Germinal center (tissue), 1 donor: ENCODE measurements around the gene SHC1.
A peak's percentile ranks its signal among the peaks of the same experiment; 100 is the strongest.
"Not testable (repeated sequence)": the region's sequence is repeated elsewhere in the genome, so short reads cannot be mapped to it uniquely, and the experiment has no call there.

Experiments used
- DNase-seq: peaks from one replicate; pipeline ENCODE4 v3.0.0; 2012; ENCODE audit warnings: mixed read lengths, low spot score

Gene SHC1

DNA sequence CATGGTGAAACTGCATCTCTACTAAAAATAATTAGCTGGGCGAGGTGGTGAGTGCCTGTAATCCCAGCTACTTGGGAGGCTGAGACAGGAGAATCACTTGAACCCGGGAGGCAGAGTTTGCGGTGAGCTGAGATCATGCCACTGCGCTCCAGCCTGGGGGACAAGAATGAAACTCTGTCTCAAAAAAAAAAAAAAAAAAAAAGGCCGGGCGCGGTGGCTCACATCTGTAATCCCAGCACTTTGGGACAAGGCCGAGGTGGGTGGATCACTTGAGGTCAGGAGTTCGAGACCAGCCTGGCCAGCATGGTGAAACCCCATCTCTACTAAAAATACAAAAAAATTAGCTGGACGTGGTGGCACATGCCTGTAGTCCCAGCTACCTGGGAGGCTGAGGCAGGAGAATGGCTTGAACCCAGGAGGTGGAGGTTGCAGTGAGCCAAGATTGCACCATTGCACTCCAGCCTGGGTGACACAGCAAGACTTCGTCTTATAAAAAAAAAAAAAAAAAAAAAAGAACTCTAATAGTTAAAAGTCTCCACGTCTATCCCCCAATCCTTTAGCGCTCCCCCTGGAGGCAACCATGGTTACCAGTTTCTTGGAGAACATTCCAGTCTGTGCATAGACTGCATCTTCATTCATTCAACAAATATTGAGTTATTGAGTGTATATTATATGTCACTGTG lies 24.9 kb upstream of the SHC1 start:
- not testable (repeated sequence) for DNase-seq

DNA sequence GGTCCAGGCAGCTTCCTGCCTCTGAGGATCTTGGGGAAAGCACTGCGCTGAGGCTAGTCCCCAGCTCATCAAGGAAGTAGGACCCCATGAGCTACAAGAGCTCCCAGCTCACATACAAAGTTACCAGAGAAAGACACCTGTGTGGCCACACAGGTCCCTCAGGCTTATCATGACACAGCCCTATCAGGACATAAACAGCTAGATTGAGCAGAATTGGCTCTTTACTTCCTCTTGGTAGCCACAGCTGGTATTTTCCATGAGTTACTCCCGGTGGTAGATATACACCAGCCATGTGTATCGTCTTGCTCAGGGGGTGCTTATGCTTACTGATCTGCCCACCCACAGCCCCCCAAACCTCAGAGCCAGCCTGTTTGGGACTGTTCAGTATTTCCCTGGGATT lies 24.0 kb upstream of the SHC1 start:
- DNase-seq: no peak

DNA sequence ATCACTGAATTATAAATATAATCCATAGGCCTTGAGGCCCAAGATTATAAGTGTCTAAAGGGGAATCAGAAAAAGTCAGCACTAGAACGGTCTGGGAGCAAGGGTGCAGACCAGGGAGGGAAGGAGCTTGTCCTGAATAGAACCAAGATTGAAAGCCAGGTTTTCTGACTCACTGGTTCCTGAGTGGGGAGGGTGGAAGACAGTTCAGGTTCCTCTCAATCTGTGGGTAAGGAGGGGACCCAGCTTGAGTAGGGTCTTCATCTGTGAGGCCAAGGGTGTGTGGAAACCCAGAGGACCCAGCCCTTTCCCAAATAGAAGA lies 23.7 kb upstream of the SHC1 start:
- DNase-seq: no peak

DNA sequence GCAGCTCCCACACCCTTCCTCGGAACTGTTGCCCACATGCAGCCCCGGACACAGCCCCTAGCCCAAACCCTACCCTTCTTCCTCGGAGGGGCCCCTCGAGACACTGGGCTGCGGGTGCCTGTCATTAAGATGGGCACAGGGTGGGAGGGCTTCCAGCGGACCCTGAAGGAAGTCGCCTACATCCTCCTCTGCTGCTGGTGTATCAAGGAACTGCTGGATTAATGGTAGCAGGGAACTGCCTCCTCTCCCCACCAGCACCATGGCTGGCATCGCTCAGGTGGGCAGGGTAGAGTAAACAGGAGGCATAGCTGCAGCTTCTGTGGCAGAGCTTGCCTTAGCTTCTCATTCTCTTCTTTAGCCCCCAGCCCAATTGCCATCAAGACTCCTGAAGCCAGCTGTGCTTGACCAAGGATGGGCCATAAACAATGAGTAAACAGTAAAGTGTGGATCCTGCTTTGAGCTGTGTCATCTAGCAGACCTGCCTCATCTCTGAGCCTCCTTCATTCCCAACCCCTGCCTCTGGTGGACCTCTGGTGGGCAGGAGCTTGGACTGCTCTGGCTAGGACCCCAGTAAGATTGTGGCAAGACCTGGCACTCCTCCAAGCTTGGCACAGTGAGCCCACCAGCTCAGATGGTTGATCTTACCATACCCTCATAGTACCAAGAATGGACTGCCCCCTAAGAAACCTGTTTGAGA lies 23.2 kb upstream of the SHC1 start, which contains the start of gene LENEP:
Gene LENEP, plus strand, starts transcription at position 15 of the 697 bp plus-strand sequence. Its CDS starts 22 bp downstream, at position 37.
- DNase-seq: no peak

DNA sequence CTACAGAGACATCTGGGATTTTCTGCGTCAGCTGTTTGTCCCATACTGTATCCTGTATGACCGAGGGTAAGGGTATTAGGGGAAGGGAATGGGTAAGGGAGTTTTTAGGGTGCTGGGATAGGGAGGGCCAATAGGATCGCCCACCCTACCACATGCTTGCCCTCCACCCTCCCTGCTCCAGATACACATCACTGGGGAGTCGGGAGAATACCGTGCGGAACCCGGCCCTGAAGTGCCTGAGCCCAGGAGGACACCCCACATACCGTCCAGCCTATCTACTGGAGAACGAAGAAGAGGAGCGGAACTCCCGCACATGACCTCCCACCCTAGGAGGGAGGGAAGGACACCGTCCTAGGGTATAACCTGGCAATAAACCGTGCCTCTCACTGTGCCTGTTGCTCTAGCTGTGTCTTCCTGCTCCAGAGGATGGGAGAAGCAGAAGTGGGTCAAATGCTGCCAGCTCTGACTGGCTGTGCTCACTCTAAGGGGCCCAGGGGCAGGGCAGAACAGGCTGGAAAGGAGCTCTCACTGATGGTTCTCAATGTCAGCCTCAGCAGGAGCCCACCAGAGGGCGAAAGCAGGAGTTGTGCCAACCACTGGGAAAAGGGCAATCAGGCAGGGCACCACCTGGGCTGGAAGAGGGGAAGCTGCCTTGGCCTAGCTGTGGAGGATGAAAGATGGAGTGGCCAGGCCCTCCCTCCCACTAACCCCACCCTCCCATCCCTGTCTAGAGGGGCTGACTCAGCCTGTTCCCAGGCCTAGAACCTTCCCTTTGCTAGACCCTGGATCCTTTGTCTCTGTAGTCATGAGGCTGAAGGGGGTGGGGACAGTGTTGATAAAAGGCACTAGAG lies 22.4 kb upstream of the SHC1 start:
- DNase-seq: no peak

DNA sequence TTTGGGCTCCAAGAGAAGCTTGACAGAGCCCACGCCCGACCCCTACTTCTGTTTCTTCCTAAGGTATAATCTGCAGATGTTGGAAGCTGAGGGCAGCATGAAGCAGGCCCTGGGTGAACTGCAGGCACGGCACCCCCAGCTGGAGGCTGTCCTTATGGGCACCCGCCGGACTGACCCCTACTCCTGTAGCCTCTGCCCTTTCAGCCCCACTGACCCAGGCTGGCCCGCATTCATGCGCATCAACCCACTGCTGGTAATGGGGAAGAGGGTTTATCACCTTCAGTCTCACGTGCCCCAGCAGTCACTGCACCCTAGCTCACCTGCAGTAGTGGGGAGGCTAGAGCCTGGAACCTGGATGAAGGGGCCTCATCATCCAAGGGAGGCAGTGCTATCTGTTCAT lies 19.7 kb upstream of the SHC1 start:
- DNase-seq: no peak

DNA sequence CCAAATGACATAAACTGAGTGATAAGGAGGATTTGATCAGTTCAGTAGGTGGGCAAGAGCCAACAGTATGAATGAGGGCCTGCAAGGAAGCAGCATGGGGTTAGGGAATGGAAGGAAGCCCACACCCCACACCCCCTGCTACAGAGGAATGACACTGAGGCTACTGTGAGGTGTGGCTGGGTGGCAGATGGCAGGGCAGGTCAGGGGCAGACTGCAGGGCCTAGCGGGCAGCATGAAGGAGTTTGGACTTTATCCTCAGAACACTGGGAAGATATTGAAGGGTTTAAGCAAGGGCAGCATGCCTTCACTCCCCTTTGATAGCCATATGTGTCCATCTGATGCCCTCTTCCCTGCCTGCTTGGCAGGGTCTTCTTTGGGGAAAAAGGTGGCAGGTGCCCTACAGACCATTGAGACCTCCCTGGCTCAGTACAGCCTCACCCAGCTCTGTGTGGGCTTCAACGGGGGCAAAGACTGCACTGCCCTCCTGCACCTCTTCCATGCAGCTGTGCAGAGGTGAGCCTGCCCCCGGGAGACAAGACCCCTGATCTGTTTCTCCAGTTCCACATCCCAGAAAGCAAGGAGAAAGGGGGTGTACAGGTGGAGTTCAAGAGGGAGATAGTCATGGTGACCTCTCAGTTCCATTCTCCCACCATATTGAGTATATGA lies 18.8 kb upstream of the SHC1 start:
- DNase-seq: no peak

DNA sequence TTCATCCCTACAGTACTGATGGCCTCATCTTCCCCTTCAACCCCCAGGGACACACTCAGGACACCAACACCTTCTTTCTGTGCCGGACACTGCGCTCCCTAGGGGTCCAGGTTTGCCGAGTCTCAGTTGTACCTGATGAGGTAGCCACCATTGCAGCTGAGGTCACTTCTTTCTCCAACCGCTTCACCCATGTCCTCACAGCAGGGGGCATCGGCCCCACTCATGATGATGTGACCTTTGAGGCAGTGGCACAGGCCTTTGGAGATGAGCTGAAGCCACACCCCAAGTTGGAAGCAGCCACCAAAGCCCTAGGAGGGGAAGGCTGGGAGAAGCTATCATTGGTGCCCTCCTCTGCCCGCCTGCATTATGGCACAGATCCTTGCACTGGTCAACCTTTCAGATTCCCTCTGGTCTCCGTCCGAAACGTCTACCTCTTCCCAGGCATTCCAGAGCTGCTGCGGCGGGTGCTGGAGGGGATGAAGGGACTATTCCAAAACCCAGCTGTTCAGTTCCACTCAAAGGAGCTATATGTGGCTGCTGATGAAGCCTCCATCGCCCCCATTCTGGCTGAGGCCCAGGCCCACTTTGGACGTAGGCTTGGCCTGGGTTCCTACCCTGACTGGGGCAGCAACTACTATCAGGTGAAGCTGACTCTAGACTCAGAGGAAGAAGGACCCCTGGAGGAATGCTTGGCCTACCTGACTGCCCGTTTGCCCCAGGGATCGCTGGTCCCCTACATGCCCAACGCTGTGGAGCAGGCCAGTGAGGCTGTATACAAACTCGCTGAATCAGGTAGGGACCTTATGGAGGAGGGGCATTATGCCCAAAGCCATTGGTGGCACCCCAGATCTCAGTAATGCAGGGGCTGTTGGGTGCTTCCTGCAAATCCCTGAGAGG lies 17.8 kb upstream of the SHC1 start:
- no peak for DNase-seq

DNA sequence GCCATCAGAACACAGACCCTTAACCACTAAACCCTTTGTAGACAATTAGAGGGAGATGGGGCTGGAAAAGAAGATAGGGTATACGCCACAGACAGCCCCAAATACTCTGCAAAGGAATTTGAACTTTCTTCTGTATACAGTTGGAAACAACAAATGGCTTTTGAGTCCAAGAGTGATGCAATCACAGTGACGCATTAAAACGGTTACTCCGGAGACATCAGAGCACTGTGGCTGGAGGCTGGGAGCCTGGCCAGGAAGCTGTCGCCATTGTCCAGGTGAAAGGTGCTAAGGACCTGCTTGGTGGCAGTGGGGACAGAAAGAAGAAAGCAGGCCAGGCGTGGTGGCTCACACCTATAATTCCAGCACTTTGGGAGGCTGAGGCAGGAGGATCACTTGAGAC lies 16.8 kb upstream of the SHC1 start:
- DNase-seq: no peak

DNA sequence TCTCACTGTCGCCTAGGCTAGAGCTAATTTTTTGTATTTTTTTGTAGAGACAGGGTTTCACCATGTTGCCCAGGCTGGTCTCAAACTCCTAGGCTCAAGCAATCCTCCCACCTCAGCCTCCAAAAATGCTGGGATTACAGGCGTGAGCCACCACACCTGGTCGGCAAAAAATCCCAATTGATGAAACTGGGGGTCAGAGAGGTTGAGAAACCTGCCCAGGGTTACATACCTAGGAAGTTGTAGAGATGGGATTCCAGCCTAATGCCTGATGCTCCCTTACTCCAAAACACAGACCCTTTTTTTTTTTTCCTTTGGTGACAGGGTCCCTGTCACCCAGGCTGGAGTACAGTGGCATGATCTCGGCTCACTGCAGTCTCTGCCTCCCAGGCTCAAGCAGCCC lies 16.2 kb upstream of the SHC1 start:
- DNase-seq: not testable (repeated sequence)

DNA sequence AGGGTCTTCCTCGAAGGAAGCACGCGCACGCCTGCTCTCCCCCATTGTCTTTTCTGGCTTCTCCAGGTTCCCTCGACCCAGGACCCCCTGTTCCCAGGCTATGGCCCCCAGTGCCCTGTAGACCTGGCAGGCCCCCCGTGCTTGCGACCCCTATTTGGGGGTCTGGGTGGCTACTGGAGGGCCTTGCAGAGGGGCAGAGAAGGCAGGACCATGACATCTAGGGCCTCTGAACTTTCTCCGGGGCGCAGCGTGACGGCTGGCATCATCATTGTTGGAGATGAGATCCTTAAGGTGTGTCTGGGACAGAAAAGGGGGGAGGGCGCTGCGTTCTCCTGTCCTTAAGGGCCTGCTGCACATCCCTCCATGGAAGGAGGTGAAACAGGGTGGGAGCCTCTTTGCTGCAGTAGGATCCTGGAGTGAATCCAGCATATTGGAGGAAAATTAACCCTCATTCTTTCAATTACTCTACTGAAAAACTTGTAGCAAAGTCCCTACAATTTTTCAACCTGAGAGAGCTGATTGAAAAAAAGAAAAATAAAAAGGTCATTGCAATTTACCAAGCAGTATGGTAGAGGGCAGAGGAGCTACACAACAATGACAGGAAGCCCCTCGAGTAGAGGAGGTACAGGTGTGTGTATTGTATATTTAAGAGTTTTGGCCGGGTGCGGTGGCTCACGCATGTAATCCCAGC lies 13.4 kb upstream of the SHC1 start:
- DNase-seq: no peak

DNA sequence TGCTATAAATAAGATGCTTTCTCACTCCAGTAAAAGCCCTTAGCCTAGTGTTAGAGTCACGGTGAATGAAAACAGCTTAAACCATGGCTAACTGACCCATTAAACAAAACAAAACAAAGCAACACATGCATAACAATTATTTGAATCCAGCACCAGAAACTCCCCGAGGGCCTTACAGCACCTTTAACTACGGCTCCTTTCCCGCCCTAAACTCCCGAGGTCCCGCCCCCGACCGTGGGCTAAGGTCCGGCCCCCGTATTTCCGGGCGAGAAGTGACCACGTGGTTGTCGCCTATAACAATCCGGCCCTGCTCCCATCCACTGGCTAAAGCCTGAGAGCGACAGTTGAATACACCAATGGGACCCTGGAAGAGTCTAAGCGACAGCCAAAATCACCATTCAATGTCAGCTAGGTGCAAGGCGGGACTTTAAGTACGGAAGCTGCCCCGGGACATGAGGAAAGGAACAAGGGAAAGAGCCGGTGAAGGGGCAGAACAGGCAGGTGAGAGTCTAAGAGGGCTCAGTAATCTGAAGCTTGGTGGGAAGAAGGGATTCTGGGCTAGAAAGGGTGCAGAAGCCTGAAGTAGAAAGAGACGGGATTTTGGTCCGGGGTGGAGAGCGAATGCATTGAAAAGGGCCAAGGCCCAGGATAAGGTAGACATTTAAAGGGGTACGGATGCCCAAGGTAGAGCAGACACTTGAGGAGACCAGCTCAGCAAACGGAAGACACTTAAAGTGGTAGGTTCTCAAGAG lies 12.5 kb upstream of the SHC1 start, which contains the start of gene FLAD1:
Gene FLAD1, plus strand, starts transcription at position 448 of the 752 bp plus-strand sequence. CDS start 351 bp downstream, outside the sequence.
- DNase-seq: peak; percentile 99

DNA sequence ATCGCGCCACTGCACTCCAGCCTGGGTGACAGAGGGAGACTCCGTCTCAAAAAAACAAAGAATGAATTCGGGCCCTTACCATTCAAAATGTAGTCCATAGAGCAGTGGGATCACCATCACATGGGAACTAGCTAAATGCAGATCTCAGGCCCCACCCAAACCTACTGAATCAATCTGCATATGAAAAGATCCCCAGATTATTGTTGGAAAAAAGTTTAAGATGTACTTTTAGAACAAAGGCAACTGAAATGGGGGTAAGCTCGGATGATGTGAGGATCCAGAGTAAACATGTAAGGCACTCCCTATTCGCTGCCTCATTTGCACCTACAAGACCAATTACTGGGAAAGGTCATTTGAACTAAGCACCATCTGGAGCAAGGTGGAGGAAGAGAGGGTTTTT lies 11.8 kb upstream of the SHC1 start:
- DNase-seq: no peak

DNA sequence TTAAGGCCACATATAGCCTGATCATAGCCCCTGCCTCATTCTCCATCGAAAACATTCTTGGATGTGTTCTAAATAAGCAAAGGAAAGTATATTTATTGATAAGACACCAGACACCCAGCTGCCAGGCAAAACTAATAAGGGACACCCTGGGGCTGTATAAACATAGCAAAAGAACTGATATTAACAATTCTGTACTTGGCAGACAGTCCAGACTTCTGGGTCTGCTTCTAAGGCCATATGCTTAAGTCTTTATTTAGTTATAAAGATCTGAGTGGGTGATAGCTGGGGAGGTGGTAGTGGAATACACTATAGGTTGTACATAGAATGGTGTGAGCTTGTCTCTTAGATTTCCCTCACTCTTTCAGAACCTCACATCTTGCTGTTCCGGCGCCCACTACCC lies 7.8 kb upstream of the SHC1 start:
- DNase-seq: no peak

DNA sequence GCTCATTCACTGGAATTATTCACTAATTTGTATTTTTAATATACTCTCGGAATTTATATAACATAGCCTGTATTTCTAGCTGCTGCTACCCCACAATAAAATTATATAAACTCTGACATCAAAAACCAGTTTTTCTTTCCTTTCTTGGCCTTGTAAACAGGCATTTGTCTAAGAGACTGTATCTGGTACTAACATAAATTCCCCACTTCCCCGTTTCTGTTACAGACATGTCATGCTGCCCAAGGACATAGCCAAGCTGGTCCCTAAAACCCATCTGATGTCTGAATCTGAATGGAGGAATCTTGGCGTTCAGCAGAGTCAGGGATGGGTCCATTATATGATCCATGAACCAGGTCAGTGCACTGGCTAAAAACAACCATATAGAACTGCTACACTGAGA lies 7.2 kb upstream of the SHC1 start:
- not testable (repeated sequence) for DNase-seq

DNA sequence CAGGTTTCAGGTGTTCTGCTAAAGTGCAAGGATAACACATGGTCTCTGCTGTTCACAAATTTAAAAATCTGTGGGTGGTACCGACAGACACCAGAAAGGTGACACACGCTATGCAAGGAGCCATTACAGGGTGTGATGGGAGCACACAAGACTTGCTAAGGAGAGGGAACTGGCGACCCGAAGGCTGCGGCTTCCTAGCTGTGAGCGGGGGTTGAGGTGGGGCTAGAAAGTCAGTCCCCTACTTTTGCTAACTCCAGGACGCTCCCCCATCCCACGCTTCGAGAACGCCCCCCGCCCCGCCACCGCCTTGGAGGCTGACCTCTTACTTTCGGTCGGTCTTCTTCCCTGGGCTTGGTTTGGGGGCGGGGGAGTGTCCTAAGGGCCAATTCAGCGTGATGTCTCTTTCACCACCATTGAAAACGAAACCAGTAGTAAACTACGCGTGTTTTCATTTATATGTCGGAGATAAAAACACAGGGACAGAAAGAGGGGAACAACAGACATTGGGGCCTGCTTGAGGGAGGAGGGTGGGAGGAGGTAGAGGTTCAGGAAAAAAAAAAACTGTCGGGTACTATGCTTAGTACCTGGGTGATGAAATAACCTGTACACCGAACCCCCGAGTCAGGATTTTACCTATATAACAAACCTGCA lies 5.0 kb upstream of the SHC1 start:
- peak; percentile 31 for DNase-seq

DNA sequence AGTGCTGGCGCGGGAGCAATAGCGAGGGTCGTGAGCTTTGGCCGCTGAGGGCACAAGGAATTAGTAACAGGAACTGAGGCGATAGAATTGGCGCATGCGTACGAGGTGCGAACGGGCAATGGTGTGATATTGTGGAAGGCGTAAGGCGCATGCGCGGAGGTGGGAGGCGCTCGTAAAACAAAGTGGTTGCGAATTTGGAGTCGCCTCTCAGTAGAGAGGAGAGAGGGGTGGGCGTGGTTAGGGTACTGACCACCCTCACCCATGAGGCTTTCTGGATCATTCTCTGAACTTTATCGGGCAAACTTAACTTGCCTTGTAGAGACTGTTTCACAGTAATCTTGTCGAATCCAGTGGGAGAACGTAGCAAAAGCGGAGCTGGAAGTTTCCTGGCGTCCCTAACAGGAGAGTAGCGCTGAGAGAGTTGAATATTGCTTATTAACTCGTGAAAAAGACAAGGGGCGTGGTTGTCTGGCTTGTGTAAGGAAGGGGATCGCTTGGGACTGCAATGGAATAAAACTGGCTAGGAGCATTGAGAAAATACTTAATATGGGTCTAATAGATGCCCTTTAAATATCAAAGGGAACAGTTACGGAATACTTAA lies 4.4 kb upstream of the SHC1 start:
- peak; percentile 92 for DNase-seq

DNA sequence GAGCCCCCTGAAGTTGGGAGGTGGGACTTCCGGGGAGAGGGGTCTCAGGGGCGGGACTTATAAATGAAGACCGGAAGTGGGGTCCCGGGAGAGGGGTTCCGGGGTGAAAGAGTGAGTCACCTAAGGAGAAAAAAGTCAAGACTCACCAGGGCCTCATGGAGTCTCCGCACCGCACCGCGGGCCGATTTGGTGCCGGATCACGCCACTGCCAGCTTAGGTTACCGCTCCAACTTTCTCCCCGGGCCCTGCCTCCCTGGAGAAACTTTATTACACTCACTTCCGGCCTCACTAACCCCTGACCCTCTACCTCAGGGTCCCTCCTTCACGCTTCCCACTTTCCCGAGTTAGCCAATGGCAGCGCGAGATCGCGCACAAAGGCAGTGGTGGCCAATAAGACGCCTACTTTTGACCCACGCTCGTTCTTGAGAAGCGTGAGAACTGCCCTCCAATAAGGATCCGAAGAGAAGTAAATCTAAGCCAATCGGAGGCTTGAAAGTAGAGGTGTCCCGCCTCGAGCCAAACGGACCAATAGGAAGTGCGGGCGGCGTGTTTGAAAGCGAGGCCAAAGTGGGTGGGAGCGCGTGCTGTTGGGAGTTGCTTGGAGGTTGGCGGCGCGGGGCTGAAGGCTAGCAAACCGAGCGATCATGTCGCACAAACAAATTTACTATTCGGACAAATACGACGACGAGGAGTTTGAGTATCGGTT lies 3.7 kb upstream of the SHC1 start, which contains the start of gene CKS1B:
Gene CKS1B, plus strand, starts transcription at position 580 of the 706 bp plus-strand sequence. Its CDS starts 65 bp downstream, at position 645.
- DNase-seq: peak; percentile 98
